Liver (tissue), 9 donors: ENCODE results near the gene CAPRIN2. TPM values are rescaled to one million over a fixed set of nuclear protein-coding genes. Genes with fewer than 3 reads are reported as not detected.

Source experiments
- DNase-seq: peaks from one replicate; pipeline ENCODE4 v3.0.0-alpha.2; 2017; ENCODE audit warnings: low spot score
- H3K27ac ChIP-seq, 2 donors: one replicate each; pipeline ENCODE4 v1.7.0; 2013; ENCODE audit warnings: inconsistent platforms in 2 of 2, low read length in 2 of 2, control low read depth in 1 of 2, low read depth in 1 of 2, mild to moderate bottlenecking in 1 of 2
- H3K27me3 ChIP-seq, 4 donors: one replicate each; pipeline versions ENCODE4 v1.6.1 to v1.7.0; 2013; ENCODE audit warnings: low read length in 3 of 4, inconsistent platforms in 1 of 4, mild to moderate bottlenecking in 1 of 4, moderate library complexity in 1 of 4; ENCODE audit not compliant: control insufficient read depth in 4 of 4, insufficient read depth in 4 of 4
- H3K36me3 ChIP-seq, 4 donors: one replicate each; pipeline versions ENCODE4 v1.6.1 to v1.7.0; 2013; ENCODE audit warnings: low read length in 3 of 4, mild to moderate bottlenecking in 3 of 4, low read depth in 1 of 4, moderate library complexity in 1 of 4; ENCODE audit not compliant: control insufficient read depth in 4 of 4, insufficient read depth in 3 of 4
- H3K4me1 ChIP-seq, 4 donors: one replicate each; pipeline versions ENCODE4 v1.6.1 to v1.7.0; 2013; ENCODE audit warnings: low read length in 3 of 4, mild to moderate bottlenecking in 3 of 4, moderate library complexity in 1 of 4; ENCODE audit not compliant: control insufficient read depth in 4 of 4, insufficient read depth in 4 of 4
- H3K4me3 ChIP-seq, 3 donors: one replicate each; pipeline versions ENCODE4 v1.6.1 to v1.7.0; 2013; ENCODE audit warnings: low read length in 3 of 3, control low read depth in 1 of 3, low read depth in 1 of 3, mild to moderate bottlenecking in 1 of 3
- H3K9ac ChIP-seq, 2 donors: one replicate each; pipeline ENCODE4 v1.7.0; 2013; ENCODE audit warnings: low read length in 2 of 2, mild to moderate bottlenecking in 2 of 2, moderate library complexity in 2 of 2, control low read depth in 1 of 2, low read depth in 1 of 2
- H3K9me3 ChIP-seq, 4 donors: one replicate each; pipeline versions ENCODE4 v1.6.1 to v1.7.0; 2013; ENCODE audit warnings: low read length in 3 of 4; ENCODE audit not compliant: control insufficient read depth in 4 of 4
- ATF3 ChIP-seq: IDR thresholded peaks from 2 replicates; pipeline ENCODE4 v1.6.1; 2016; ENCODE audit warnings: antibody characterized with exemption
- CTCF ChIP-seq: fragments of 150-350 bp; IDR thresholded peaks from 2 replicates; pipeline ENCODE4 v1.5.1; 2017; ENCODE audit warnings: improper control_type of control experiment, low read depth, low read length; ENCODE audit not compliant: missing input control
- EGR1 ChIP-seq, 2 donors: IDR thresholded peaks; 2 replicates each; pipeline ENCODE4 v1.6.1; 2016 to 2018; ENCODE audit warnings: antibody characterized with exemption in 2 of 2, low read depth in 2 of 2
- FOXA1 ChIP-seq: IDR thresholded peaks from 2 replicates; pipeline ENCODE4 v1.6.1; 2016; ENCODE audit warnings: antibody characterized with exemption
- FOXA2 ChIP-seq: IDR thresholded peaks from 2 replicates; pipeline ENCODE4 v1.6.1; 2016; ENCODE audit warnings: antibody characterized with exemption
- GABPA ChIP-seq, 2 donors: IDR thresholded peaks in 1 of 2; conservative IDR thresholded peaks in 1 of 2; 2 replicates each; pipeline ENCODE4 v1.6.1; 2016; ENCODE audit warnings: antibody characterized with exemption in 2 of 2, mild to moderate bottlenecking in 1 of 2, moderate library complexity in 1 of 2
- HNF4A ChIP-seq, 2 donors: conservative IDR thresholded peaks; 2 replicates each; pipeline ENCODE4 v1.6.1; 2016; ENCODE audit warnings: antibody characterized with exemption in 2 of 2, mild to moderate bottlenecking in 2 of 2
- HNF4G ChIP-seq: IDR thresholded peaks from 2 replicates; pipeline ENCODE4 v1.6.1; 2016; ENCODE audit warnings: antibody characterized with exemption
- JUND ChIP-seq, 2 donors: IDR thresholded peaks; 2 replicates each; pipeline ENCODE4 v1.6.1; 2016; ENCODE audit warnings: antibody characterized with exemption in 2 of 2
- MAX ChIP-seq: IDR thresholded peaks from 2 replicates; pipeline ENCODE4 v1.6.1; 2016; ENCODE audit warnings: antibody characterized with exemption
- NR2F2 ChIP-seq: IDR thresholded peaks from 2 replicates; pipeline ENCODE4 v1.6.1; 2016; ENCODE audit warnings: antibody characterized with exemption
- RAD21 ChIP-seq, 2 donors: IDR thresholded peaks; 2 replicates each; pipeline ENCODE4 v1.6.1; 2016; ENCODE audit warnings: antibody characterized with exemption in 2 of 2, mild to moderate bottlenecking in 2 of 2
- REST ChIP-seq: IDR thresholded peaks from 2 replicates; pipeline ENCODE4 v1.6.1; 2016; ENCODE audit warnings: antibody characterized with exemption, mild to moderate bottlenecking
- RXRA ChIP-seq, 2 donors: IDR thresholded peaks; 2 replicates each; pipeline ENCODE4 v1.6.1; 2017 to 2018; ENCODE audit warnings: antibody characterized with exemption in 2 of 2, mild to moderate bottlenecking in 1 of 2
- SP1 ChIP-seq: IDR thresholded peaks from 2 replicates; pipeline ENCODE4 v1.6.1; 2018; ENCODE audit warnings: antibody characterized with exemption, mild to moderate bottlenecking
- TAF1 ChIP-seq: conservative IDR thresholded peaks from 2 replicates; pipeline ENCODE4 v1.6.1; 2016; ENCODE audit warnings: antibody characterized with exemption, mild to moderate bottlenecking
- YY1 ChIP-seq: IDR thresholded peaks from 2 replicates; pipeline ENCODE4 v1.6.1; 2016; ENCODE audit warnings: antibody characterized with exemption, mild to moderate bottlenecking
- ZBTB33 ChIP-seq: IDR thresholded peaks from 2 replicates; pipeline ENCODE4 v1.6.1; 2016; ENCODE audit warnings: antibody characterized with exemption
- WGBS: extraction: QIAGEN DNeasy Blood & Tissue Kit; methylation state at CpG from one replicate; pipeline ENCODE4 v1.1.7; 2013; 5-methylcytosine and 5-hydroxymethylcytosine counted together
- polyA plus RNA-seq, 2 donors: library from polyadenylated mRNA; stranded (reverse) in 1 of 2; unstranded in 1 of 2; fragments of 200-250 nt in 1 of 2; fragments of >200 nt in 1 of 2; fragmentation: Nextera tagmentation in 1 of 2; extraction: Ambion mirVana in 1 of 2; gene quantifications; one replicate each; pipeline versions ENCODE4 v1.2.1 to v1.2.3, GENCODE V29; 2013 to 2015
- total RNA-seq, 2 donors: library from RNA; depleted of rRNA; stranded (reverse); fragments of >200 nt; gene quantifications; one replicate each; pipeline ENCODE4 v1.2.3, GENCODE V29; 2014
- donor health status: healthy.
- donor health status: healthy.
- donor health status: healthy.
- donor health status: healthy.
- donor health status: healthy.

Gene CAPRIN2
- total and polyA plus RNA-seq, 4 donors: 4.6 to 14.8 (median 9.4) TPM

- Histone ChIP-seq H3K9me3 (no peaks in the 10 kb centered on the region), H3K27ac (no peak overlapping the region), H3K4me3 (no peak overlapping the region), H3K9ac (no peak overlapping the region), H3K36me3 (no peaks in the 10 kb centered on the region), H3K4me1 (no peaks in the 10 kb centered on the region), H3K27me3 (no peaks in the 10 kb centered on the region)
- WGBS: 85% methylated on average over 2 of the region's 2 CpGs
- no peak for DNase-seq
- TF ChIP-seq FOXA1 (no peak), TAF1 (no peak), HNF4A (conservative IDR thresholded peaks at IDR 0.05) (no peak), MAX (no peak), JUND (IDR thresholded peaks at IDR 0.05) (no peak), ZBTB33 (no peak), ATF3 (no peak), HNF4G (no peak), SP1 (no peak), YY1 (no peak), GABPA (IDR thresholded peaks at IDR 0.05 in 1 of 2, conservative IDR thresholded peaks at IDR 0.05 in 1 of 2) (no peak), RXRA (IDR thresholded peaks at IDR 0.05) (no peak), NR2F2 (no peak), CTCF (no peak), REST (no peak), RAD21 (IDR thresholded peaks at IDR 0.05) (no peak), FOXA2 (no peak), EGR1 (IDR thresholded peaks at IDR 0.05; ENCODE audit: low read depth in 2 of 2) (no peak)
Measured at GRCh38 chr12:30769802-30770201, 15.1 kb upstream of the CAPRIN2 start.
